Erythroblast (primary cell): Measurements from ENCODE around the gene AQP1.

Experiments used
- GATA1 ChIP-seq: IDR thresholded peaks from 2 replicates; pipeline ENCODE4 v1.6.1; 2011; ENCODE audit warnings: low read depth, mild to moderate bottlenecking, control low read depth, low read length, moderate library complexity
- POLR2A ChIP-seq: IDR thresholded peaks from 2 replicates; pipeline ENCODE4 v1.6.1; 2011; ENCODE audit warnings: mild to moderate bottlenecking, low read length

DNA sequence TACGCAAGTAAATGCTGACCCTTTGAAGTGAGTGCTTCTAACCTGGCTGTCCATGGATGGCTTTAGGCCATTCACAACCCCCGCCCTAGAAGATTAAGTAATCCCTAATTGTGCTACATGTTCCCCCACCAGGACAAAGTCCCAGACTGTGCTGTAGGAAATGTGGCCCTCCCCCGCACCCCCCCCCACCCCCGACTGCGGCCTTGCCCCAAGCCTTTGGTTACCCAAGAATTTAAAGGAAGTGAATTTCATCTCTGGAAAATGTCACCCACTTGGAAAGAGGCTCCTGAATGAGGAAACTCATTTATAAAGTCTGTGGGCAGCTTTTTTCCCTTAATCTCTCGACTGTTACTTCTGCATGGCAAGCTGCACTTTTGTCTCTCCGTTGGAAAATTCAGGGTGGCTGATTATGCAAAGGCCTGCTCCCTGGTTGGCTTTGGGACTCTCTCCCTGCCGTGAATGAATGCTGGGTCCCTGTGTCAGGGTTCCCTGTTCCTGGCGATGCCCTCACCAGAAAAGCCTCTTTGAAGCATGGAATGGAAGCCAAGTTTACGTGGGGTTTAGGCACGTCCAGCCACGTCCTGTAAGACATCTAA is 31.4 kb upstream of the AQP1 start:
- no peak for TF ChIP-seq POLR2A
- no peak for TF ChIP-seq GATA1
